Neural cell (in vitro differentiated cells): ENCODE results near the gene USP15.

ENCODE experiments used
- CTCF ChIP-seq: fragments of 450-650 bp; IDR thresholded peaks from 2 replicates; pipeline ENCODE4 v1.5.1; 2014; ENCODE audit warnings: antibody characterized with exemption, mild to moderate bottlenecking, moderate library complexity; ENCODE audit not compliant: poor library complexity, severe bottlenecking
- EP300 ChIP-seq: fragments of 450-650 bp; conservative IDR thresholded peaks from 2 replicates; pipeline ENCODE4 v1.6.1; 2014; ENCODE audit warnings: antibody characterized with exemption, mild to moderate bottlenecking, moderate library complexity; ENCODE audit not compliant: poor library complexity, severe bottlenecking
- EZH2 ChIP-seq: fragments of 200-600, 300-800 bp; shearing (Covaris generic), sonication (generic); IDR thresholded peaks from 2 replicates; pipeline ENCODE4 v1.6.1; 2014; ENCODE audit warnings: antibody characterized with exemption, low read length, borderline replicate concordance, mild to moderate bottlenecking; ENCODE audit not compliant: insufficient read depth, poor library complexity, severe bottlenecking
- POLR2AphosphoS5 ChIP-seq: IDR thresholded peaks from 2 replicates; pipeline ENCODE4 v1.6.1; 2012
- RAD21 ChIP-seq: fragments of 450-650 bp; conservative IDR thresholded peaks from 2 replicates; pipeline ENCODE4 v1.6.1; 2014; ENCODE audit warnings: antibody characterized with exemption, mild to moderate bottlenecking, moderate library complexity
- SMC3 ChIP-seq: fragments of 450-650 bp; conservative IDR thresholded peaks from 2 replicates; pipeline ENCODE4 v1.6.1; 2014; ENCODE audit warnings: antibody characterized with exemption, mild to moderate bottlenecking, moderate library complexity; ENCODE audit not compliant: poor library complexity
- TAF1 ChIP-seq: IDR thresholded peaks from 2 replicates; pipeline ENCODE4 v1.6.1; 2012; ENCODE audit warnings: low read depth

DNA sequence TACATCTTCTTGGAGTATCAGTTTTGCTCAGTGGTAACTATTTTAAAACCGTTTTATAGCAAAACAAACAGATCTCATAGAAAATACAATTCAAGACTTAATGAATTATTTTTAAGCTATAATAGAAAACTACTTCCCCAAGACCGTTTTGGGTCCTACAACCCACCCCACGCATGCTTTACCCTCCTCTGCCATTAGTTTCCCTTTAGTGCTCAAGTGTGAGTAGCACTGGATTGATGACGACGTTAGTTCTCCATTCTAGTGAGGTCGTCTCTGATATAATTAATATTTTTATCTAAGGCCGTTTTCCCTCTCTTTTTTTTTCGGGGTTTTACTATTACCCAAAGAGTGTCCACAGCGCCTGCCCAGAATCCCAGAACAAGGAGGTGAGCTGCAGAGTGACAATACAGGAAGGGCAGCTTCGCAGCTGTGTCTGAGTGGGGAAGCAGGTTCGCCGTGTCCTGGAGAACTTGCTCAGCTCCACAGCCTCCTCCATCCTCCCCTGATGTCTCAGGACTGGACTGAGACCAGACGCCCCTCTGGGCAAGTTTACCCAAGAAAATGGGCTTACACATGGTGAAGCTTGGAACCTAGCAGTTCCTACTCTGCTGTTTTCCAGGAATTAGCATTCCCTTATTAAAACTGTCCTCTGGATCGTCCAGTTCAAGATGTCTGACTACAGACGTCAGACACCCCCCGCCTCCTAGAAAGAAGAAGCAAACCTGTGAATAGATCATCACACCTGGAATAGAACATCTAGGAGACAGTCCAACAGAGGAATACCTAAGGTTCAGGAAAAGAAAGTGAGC is 174.5 kb downstream of the USP15 start:
- TF ChIP-seq CTCF, result no peak
- no peak for TF ChIP-seq TAF1
- no peak for TF ChIP-seq EP300
- TF ChIP-seq RAD21, result no peak
- TF ChIP-seq SMC3, result no peak
- TF ChIP-seq POLR2AphosphoS5, result no peak
- TF ChIP-seq EZH2, result no peak
